ENCODE measurements around the gene FOCAD. TPM values are rescaled to one million over a fixed set of nuclear protein-coding genes. Genes with fewer than 3 reads are reported as not detected.

Gene FOCAD
- total RNA-seq, 1 experiment from 2014 or later: 35.1 TPM

GRCh38 chr9:21023861-21024260, 339.8 kb downstream of the FOCAD start:
- ATAC-seq: no peak
- CTCF ChIA-PET: no interaction called here
- Histone ChIP-seq H3K9me3 (ENCODE audit: low read length) (no peaks in the 10 kb centered on the region), H3F3A (ENCODE audit: low read length, unreplicated experiment) (no peaks in the 10 kb centered on the region), H3K27ac (ENCODE audit: low read length) (no peak overlapping the region), H3K36me3 (ENCODE audit: low read depth, low read length) (no peaks in the 10 kb centered on the region), H3K4me1 (ENCODE audit: insufficient read depth, low read length) (peaks cover 8% of the 10 kb centered on the region), H3K9ac (ENCODE audit: low read length) (no peak overlapping the region), H4K20me1 (ENCODE audit: low read length) (no peaks in the 10 kb centered on the region), H3K4me2 (ENCODE audit: low read length) (no peak overlapping the region), H3K79me2 (ENCODE audit: low read length) (no peaks in the 10 kb centered on the region), H3K27me3 (ENCODE audit: low read length) (no peaks in the 10 kb centered on the region), H2AFZ (ENCODE audit: low read length) (no peak overlapping the region), H3K4me3 (ENCODE audit: low read length) (no peak overlapping the region), H3K9me2 (replicated peaks; ENCODE audit: low read length) (no peaks in the 10 kb centered on the region)
- TF ChIP-seq EZH2 (IDR thresholded peaks at IDR 0.05; ENCODE audit: low read length, unreplicated experiment) (no peak), CTCF (conservative IDR thresholded peaks at IDR 0.05; ENCODE audit: low read depth, low read length) (no peak), EZH2phosphoT487 (IDR thresholded peaks at IDR 0.05; ENCODE audit: borderline replicate concordance, low read length) (no peak)
- intact Hi-C loops (cut with micrococcal nuclease): no loop called here
- DNase-seq: no peak
- POLR2A ChIA-PET (ENCODE audit: unreplicated experiment): no interaction called here
- BruUV-seq (replicated peaks): no TSS peak

GRCh38 chr9:21027295-21027694, 343.2 kb downstream of the FOCAD start:
- CTCF ChIA-PET: no interaction called here
- Histone ChIP-seq H2AFZ (ENCODE audit: low read length) (peak overlapping the region; percentile 41), H3K9ac (ENCODE audit: low read length) (no peak overlapping the region), H3F3A (ENCODE audit: low read length, unreplicated experiment) (no peaks in the 10 kb centered on the region), H3K4me3 (ENCODE audit: low read length) (no peak overlapping the region), H3K27me3 (ENCODE audit: low read length) (no peaks in the 10 kb centered on the region), H3K4me2 (ENCODE audit: low read length) (peak overlapping the region; percentile 26; the same call in 1 of the 2 replicates), H4K20me1 (ENCODE audit: low read length) (no peaks in the 10 kb centered on the region), H3K4me1 (ENCODE audit: insufficient read depth, low read length) (peaks cover 8% of the 10 kb centered on the region), H3K9me3 (ENCODE audit: low read length) (no peaks in the 10 kb centered on the region), H3K27ac (ENCODE audit: low read length) (no peak overlapping the region), H3K9me2 (replicated peaks; ENCODE audit: low read length) (no peaks in the 10 kb centered on the region), H3K36me3 (ENCODE audit: low read depth, low read length) (no peaks in the 10 kb centered on the region), H3K79me2 (ENCODE audit: low read length) (no peaks in the 10 kb centered on the region)
- POLR2A ChIA-PET (ENCODE audit: unreplicated experiment): no interaction called here
- BruUV-seq (replicated peaks): no TSS peak
- intact Hi-C loops (cut with micrococcal nuclease): no loop called here
- TF ChIP-seq CTCF (conservative IDR thresholded peaks at IDR 0.05; ENCODE audit: low read depth, low read length) (no peak), EZH2phosphoT487 (IDR thresholded peaks at IDR 0.05; ENCODE audit: borderline replicate concordance, low read length) (no peak), EZH2 (IDR thresholded peaks at IDR 0.05; ENCODE audit: low read length, unreplicated experiment) (no peak)
- DNase-seq (peak; percentile 36), ATAC-seq (peak; percentile 65)

DNA sequence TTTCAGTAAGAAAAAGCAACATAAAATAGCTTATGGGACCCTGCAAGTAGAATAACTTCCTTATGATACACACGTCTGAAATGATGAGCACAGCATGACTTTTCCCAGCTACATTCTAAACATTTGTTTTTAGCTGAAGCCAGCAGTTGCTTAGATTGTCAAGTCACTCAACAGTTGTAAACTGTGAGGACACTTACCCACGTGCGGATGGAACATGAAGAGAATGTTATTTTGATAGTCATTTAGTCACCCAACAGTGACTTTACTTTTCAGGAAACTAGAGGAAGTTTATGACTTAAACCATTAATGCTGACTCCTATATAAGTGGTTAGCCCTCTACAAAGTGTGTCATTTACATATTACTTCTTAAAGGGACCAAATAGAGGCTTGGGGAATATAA, 344.4 kb downstream of the FOCAD start:
- Histone ChIP-seq H2AFZ (ENCODE audit: low read length) (no peak overlapping the region), H3K79me2 (ENCODE audit: low read length) (no peaks in the 10 kb centered on the region), H3K27me3 (ENCODE audit: low read length) (no peaks in the 10 kb centered on the region), H3K9me2 (replicated peaks; ENCODE audit: low read length) (no peaks in the 10 kb centered on the region), H3K9me3 (ENCODE audit: low read length) (no peaks in the 10 kb centered on the region), H3K36me3 (ENCODE audit: low read depth, low read length) (no peaks in the 10 kb centered on the region), H3K4me1 (ENCODE audit: insufficient read depth, low read length) (peaks cover 8% of the 10 kb centered on the region), H4K20me1 (ENCODE audit: low read length) (no peaks in the 10 kb centered on the region), H3K4me3 (ENCODE audit: low read length) (no peak overlapping the region), H3K4me2 (ENCODE audit: low read length) (no peak overlapping the region), H3K27ac (ENCODE audit: low read length) (no peak overlapping the region), H3K9ac (ENCODE audit: low read length) (no peak overlapping the region), H3F3A (ENCODE audit: low read length, unreplicated experiment) (no peaks in the 10 kb centered on the region)
- TF ChIP-seq EZH2phosphoT487 (IDR thresholded peaks at IDR 0.05; ENCODE audit: borderline replicate concordance, low read length) (no peak), CTCF (conservative IDR thresholded peaks at IDR 0.05; ENCODE audit: low read depth, low read length) (no peak), EZH2 (IDR thresholded peaks at IDR 0.05; ENCODE audit: low read length, unreplicated experiment) (no peak)
- DNase-seq: no peak
- ATAC-seq: no peak
- CTCF ChIA-PET: no interaction called here
- POLR2A ChIA-PET (ENCODE audit: unreplicated experiment): no interaction called here
- BruUV-seq (replicated peaks): no TSS peak
- intact Hi-C loops (cut with micrococcal nuclease): no loop called here

Measured in PC-3 (cell line).